Fibroblast of pulmonary artery (primary cell): ENCODE results near the gene APOE.
"Not testable (repeated sequence)": the region's sequence is repeated elsewhere in the genome, so short reads cannot be mapped to it uniquely, and the experiment has no call there.

ENCODE experiments used
- DNase-seq: peaks from one replicate; pipeline ENCODE4 v3.0.0-alpha.2; 2010; ENCODE audit warnings: low read depth
- H3K4me3 ChIP-seq: replicated peaks from 2 replicates; pipeline ENCODE4 v1.5.1; 2011; ENCODE audit warnings: low read depth, mild to moderate bottlenecking, control low read depth, low read length, moderate library complexity
- CTCF ChIP-seq: IDR thresholded peaks from 2 replicates; pipeline ENCODE4 v1.5.1; 2011; ENCODE audit warnings: mild to moderate bottlenecking, control low read depth, low read length, inconsistent platforms; ENCODE audit errors: missing control alignments

Gene APOE

DNA sequence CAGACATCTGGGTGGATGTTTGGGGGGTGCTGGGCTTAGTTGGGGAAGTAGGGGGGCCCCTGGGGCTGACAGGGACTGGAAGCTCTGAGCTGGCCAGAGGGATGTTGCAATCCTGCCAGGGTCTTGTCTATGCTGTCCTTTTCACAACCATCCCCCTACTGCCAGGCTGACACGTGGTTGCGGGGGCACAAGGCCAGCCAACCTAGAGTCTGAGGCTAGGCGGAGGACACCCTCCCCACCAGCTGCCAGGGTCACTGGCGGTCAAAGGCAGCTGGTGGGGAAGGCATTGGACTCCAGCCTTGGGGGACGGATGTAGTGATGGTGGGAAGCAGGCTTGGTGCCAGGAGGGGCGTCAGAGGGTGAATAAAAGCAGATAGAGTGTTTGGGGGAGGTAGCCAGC, 7.3 kb downstream of the APOE start:
- TF ChIP-seq CTCF = no peak
- DNase-seq = peak; percentile 37
- no peak overlapping the region for H3K4me3 ChIP-seq

DNA sequence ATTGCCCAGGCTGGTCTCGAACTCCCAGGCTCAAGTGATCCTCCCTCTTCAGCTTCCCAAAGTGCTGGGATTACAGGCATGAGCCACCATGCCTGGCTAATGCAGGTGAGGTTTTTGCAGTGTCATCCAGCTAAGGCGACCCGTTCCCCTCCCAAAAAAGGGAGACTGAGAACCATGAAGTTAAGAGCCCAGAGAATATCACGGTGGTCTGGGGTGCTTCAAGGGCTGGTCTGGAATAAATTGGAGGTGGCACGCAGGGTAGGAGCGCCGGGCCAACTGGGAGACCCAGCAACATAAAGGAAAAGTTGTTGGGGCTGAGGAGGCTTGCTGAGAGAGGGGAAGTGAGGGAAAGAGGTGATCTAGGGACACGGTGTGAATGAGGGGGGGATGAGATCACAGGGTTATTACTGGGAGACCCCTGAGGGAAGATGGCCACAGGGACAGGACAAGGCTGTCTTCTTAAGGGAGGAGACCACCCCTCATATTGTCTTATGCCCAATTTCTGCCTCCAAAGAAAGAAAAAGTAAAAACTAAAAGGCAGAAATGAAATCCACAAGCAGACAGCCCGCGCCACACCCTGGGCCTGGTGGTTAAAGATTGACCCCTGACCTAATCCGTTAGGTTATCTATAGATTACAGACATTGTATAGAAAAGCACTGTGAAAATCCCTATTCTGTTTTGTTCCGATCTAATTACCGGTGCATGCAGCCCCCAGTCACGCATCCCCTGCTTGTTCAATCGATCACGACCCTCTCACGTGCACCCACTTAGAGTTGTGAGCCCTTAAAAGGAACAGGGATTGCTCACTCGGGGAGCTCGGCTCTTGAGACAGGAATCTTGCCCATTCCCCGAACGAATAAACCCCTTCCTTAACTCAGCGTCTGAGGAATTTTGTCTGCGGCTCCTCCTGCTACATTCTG, 8.2 kb downstream of the APOE start:
- H3K4me3 ChIP-seq, DNase-seq: not testable (repeated sequence)

DNA sequence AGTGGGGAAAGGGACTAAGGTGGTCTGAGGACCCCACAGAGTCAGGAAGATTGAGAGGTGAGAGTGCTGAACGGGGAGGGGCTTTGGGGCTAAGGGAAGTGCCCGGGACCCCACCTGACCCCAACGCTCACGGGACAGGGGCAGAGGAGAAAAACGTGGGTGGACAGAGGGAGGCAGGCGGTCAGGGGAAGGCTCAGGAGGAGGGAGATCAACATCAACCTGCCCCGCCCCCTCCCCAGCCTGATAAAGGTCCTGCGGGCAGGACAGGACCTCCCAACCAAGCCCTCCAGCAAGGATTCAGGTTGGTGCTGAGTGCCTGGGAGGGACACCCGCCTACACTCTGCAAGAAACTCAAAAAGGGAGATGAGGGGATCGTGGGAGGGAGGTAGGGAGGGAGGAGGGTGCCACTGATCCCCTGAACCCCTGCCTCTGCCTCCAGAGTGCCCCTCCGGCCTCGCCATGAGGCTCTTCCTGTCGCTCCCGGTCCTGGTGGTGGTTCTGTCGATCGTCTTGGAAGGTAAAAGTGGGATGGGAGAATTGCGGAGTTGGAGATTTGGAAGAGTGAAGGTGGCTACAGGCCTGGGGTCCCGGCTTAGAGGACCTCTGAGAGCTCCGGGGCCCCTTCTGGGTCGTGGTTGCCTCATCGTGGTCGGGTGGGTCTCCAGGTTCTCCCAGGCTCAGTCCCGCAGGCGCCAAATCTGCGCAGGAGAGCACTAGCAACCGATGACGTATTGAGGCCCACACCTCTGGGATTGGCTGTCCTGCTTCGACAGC, 9.0 kb downstream of the APOE start, which contains the start of gene APOC1:
Gene APOC1 (plus strand): TSS at position 176 of the 774 bp plus-strand sequence. CDS start 284 bp downstream, at position 460.
- peak; percentile 79 for DNase-seq

GRCh38 chr19:44924243-44924725, 18.7 kb downstream of the APOE start:
- DNase-seq = no peak
- no peak overlapping the region for H3K4me3 ChIP-seq
- TF ChIP-seq CTCF = no peak

More for the DNA sequence above, 9.0 kb downstream of the APOE start, which contains the start of gene APOC1:
- H3K4me3 ChIP-seq = peak within 1 kb of the TSS; percentile 58

DNA sequence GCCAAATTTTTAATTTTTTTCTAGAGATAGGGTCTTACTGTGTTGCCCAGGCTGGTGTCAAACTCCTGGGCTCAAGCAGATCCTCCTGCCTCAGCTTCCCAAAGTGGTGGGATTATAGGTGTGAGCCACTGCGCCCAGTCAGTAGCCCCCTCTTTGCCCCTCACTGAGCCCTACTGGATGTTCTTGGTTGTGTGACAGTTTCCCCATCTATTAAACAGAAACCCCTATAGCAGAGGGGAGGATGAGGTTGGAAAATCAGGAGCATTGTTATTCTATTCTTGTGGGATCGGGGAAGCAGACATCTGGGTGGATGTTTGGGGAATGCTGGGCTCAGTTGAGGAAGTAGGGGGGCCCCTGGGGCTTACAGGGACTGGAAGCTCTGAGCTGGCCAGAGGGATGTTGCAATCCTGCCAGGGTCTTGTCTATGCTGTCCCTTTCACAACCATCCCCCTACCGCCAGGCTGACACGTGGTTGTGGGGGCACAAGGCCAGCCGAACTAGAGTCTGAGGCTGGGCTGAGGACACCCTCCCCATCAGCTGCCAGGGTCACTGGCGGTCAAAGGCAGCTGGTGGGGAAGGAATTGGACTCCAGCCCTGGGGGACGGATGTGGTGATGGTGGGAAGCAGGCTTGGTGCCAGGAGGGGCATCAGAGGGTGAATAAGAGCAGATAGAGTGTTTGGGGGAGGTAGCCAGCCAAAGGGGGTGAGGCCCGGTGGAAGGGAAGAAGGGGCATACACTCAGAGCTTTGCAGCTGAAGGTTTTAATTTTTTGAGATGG, 19.7 kb downstream of the APOE start:
- DNase-seq = peak; percentile 88
- TF ChIP-seq CTCF = no peak
- no peak overlapping the region for H3K4me3 ChIP-seq

DNA sequence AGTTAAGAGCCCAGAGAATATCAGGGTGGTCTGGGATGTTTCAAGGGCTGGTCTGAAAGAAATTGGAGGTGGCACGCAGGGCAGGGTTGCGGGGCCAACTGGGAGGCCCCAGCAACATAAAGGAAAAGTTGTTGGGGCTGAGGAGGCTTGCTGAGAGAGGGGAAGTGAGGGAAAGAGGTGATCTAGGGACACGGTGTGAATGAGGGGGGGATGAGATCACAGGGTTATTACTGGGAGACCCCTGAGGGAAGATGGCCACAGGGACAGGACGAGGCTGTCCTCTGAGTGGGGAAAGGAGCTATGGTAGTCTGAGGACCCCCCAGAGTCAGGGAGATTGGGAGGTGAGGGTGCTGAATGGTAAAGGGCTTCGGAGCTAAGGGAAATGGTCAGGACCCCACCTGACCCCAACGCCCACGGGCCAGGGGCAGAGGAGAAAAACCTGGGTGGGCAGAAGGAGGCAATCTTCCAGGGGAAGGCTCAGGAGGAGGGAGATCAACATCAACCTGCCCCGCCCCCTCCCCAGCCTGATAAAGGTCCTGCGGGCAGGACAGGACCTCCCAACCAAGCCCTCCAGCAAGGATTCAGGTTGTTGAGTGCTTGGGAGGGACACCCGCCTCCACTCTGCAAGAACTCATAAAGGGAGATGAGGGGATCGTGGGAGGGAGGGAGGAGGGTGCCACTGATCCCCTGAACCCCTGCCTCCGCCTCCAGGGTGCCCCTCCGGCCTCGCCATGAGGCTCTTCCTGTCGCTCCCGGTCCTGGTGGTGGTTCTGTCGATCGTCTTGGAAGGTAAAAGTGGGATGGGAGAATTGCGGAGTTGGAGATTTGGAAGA, 20.9 kb downstream of the APOE start:
- DNase-seq = not testable (repeated sequence)
- peak overlapping the region; percentile 7 for H3K4me3 ChIP-seq

DNA sequence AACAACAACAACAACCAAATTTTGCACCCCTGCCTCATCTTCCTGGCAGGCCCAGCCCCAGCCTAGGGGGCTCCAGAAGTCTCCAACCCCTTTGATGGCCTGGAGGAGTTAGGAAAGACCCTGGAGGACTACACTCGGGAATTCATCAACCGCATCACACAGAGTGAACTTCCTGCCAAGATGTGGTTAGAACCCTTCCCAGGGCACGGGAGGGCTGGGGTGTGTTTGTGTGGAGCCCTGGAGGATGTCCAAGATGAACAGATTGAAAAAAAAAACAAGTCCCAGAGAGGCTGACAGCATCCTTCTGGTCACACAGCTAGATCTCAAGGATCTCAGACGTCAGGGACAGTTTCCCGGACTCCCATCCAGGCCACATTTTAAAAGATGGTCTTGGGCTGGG, 22.1 kb downstream of the APOE start:
- DNase-seq = peak; percentile 84
- H3K4me3 ChIP-seq = no peak overlapping the region
- no peak for TF ChIP-seq CTCF
